Testis (tissue), 2 donors: ENCODE results near the gene KLF1.

Experiments used
- CTCF ChIP-seq, 3 experiments: fragments of 450-650 bp in 2 of 3; fragments of 200-600 bp in 1 of 3; sonication (generic) in 1 of 3; IDR thresholded peaks; one replicate each; pipeline ENCODE4 v1.5.1; 2016 to 2019; ENCODE audit warnings: antibody characterized with exemption in 3 of 3, mild to moderate bottlenecking in 2 of 3, moderate library complexity in 1 of 3
- POLR2A ChIP-seq: fragments of 450-650 bp; IDR thresholded peaks from one replicate; pipeline ENCODE4 v1.6.1; 2017; ENCODE audit warnings: antibody characterized with exemption, mild to moderate bottlenecking, moderate library complexity

GRCh38 chr19:12865746-12866415 is 21.1 kb downstream of the KLF1 start:
- TF ChIP-seq CTCF (IDR thresholded peaks at IDR 0.05): no peak
- no peak for TF ChIP-seq POLR2A
